Duodenal mucosa (tissue), 2 donors: ENCODE measurements around the gene WDCP.

ENCODE experiments used
- H3K27ac ChIP-seq: one replicate; pipeline ENCODE4 v1.7.0; 2013; ENCODE audit warnings: low read depth, low read length
- H3K27me3 ChIP-seq, 2 donors: one replicate each; pipeline ENCODE4 v1.7.0; 2013; ENCODE audit warnings: low read length in 2 of 2, control low read depth in 1 of 2; ENCODE audit not compliant: insufficient read depth in 2 of 2, control insufficient read depth in 1 of 2
- H3K36me3 ChIP-seq, 2 donors: one replicate each; pipeline ENCODE4 v1.7.0; 2013; ENCODE audit warnings: low read length in 2 of 2, control low read depth in 1 of 2; ENCODE audit not compliant: insufficient read depth in 2 of 2, control insufficient read depth in 1 of 2
- H3K4me1 ChIP-seq, 2 donors: one replicate each; pipeline ENCODE4 v1.7.0; 2013; ENCODE audit warnings: low read length in 2 of 2, control low read depth in 1 of 2; ENCODE audit not compliant: insufficient read depth in 2 of 2, control insufficient read depth in 1 of 2
- H3K4me3 ChIP-seq, 2 donors: one replicate each; pipeline ENCODE4 v1.7.0; 2013; ENCODE audit warnings: low read length in 2 of 2, low read depth in 1 of 2
- H3K9ac ChIP-seq, 2 donors: one replicate each; pipeline ENCODE4 v1.7.0; 2013; ENCODE audit warnings: low read length in 2 of 2, low read depth in 1 of 2
- H3K9me3 ChIP-seq, 2 donors: one replicate each; pipeline ENCODE4 v1.7.0; 2013; ENCODE audit warnings: low read length in 2 of 2, control low read depth in 1 of 2; ENCODE audit not compliant: control insufficient read depth in 1 of 2

The WDCP gene

DNA sequence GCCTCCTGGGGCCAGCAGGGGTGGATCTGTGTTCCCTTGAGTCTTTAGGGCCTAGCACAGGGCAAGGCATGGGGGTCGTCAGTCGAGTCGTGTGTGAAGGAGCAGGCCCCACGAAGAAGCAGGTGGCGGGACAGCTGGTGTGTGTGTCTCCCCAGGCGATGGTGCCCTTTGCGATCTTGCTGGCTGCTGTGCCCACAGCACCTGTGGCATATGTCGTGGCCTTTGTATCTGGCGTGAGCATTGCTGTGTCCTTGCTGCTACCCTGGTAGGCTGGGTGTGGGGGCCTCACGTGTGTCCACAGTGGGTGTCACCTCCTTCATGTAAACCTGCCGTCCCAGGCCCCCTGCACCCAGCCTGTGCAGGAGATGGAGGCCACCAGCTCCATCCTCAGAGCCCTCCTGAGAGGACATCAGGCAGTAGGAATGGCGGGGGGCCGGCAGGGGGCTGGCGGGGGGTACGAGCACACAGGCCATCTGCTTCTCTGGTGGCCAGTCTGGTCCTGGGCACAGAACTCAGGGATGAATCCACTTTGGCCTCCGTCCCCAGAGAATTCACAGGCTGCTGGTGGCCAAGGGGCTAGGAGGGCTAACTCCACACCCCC lies 24.1 kb downstream of the WDCP start:
- Histone ChIP-seq H3K27ac (no peak overlapping the region), H3K36me3 (peaks cover 5 to 9% of the 10 kb centered on the region in 2 donors), H3K4me1 (no peaks in the 10 kb centered on the region), H3K9me3 (no peaks in the 10 kb centered on the region), H3K9ac (no peak overlapping the region), H3K4me3 (no peak overlapping the region), H3K27me3 (no peaks in the 10 kb centered on the region)

DNA sequence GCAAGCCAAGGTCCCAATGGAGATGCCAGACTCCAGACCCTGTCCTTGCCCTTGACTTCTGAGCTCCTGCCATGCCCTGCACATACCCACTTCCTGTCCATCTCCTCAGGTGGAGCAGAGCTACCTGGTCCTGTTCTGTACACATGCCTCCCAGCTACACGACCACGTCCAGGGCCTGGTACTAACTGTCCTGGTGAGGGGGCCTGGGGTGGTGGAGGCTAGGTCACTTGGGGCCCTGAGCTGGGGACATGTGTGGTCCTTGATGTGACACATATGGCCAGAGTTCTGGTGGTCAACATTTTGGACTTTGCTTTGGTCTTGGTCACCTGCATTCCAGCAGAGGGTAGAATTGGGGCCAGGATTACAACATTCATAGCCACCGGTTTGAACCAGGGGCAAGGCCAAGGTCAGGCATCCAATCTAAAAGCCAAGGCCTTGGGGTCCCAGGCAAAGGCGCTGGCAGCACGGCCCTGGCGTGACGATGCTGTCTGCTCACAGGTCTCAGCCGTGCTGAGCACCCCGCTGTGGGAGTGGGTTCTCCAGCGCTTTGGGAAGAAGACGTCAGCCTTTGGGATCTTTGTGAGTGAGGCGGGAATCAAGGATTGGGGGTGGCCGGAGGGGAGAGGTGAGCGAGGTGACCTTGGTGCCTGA lies 24.7 kb downstream of the WDCP start:
- peaks cover 5 to 9% of the 10 kb centered on the region in 2 donors for H3K36me3 ChIP-seq
- no peaks in the 10 kb centered on the region for H3K4me1 ChIP-seq
- H3K9me3 ChIP-seq = no peaks in the 10 kb centered on the region
- H3K27ac ChIP-seq = no peak overlapping the region
- no peaks in the 10 kb centered on the region for H3K27me3 ChIP-seq
- H3K4me3 ChIP-seq = no peak overlapping the region
- H3K9ac ChIP-seq = no peak overlapping the region

DNA sequence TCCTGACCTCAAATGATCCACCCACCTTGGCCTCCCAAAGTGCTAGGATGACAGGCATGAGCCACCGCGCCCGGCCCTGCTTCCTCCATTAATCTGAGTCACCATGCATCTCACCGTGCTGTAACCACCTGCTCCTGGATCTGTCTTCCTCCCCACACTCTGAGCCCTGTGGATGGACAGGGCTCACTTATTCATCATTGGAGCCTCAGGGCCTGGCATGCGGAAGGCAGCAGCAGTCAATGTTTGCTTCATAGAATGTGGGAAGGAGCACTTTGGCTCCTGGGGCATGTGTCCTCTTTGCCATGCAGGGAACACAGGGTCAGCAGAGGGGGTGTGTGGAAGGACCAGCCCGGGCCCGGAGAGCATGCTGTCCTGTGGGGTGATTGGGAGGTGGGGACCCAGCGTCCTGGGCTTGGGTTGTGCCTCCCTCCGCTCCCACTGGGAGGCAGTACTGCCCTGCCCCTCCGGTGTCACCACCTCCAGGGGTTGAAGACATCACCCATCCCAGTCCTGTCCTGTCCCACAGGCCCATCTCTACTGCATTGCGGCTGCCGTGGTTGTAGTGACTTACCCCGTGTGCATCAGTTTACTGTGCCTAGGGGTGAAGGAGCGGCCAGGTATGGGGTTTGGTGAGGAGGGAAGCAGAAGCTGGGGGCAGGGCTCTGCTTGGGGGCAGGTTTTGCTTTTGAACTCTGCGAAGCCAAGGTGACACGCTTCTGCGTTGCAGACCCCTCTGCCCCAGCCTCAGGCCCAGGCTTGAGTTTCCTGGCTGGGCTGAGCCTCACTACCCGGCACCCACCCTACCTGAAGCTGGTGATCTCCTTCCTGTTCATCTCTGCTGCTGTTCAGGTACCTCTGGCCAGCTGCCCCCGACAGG lies 25.8 kb downstream of the WDCP start:
- peaks cover under 1 to 9% of the 10 kb centered on the region in 2 donors for H3K36me3 ChIP-seq
- H3K4me1 ChIP-seq = no peaks in the 10 kb centered on the region
- no peak overlapping the region for H3K9ac ChIP-seq
- H3K27ac ChIP-seq = no peak overlapping the region
- H3K4me3 ChIP-seq = no peak overlapping the region
- H3K27me3 ChIP-seq = no peaks in the 10 kb centered on the region
- no peaks in the 10 kb centered on the region for H3K9me3 ChIP-seq

DNA sequence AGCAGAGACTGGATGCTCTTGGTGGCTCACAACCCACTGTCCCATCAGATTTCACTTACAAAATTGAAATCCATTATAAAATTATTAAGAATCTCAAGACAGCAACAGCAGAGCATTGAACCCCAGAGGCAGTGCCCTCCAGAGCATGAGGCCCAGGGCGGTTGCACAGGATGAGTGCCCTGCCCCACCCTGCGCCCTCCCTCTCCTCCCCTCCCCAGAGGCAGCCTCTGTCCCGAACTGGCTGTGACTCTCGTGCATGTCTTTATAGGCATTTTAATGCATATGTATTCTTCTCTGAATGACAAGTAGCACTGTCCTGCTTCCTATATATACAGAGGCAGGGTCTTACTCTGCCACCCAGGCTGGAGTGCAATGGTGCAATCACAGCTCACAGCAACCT lies 26.9 kb downstream of the WDCP start:
- Histone ChIP-seq H3K4me1 (no peaks in the 10 kb centered on the region), H3K9me3 (no peaks in the 10 kb centered on the region), H3K27ac (no peak overlapping the region), H3K4me3 (no peak overlapping the region), H3K27me3 (no peaks in the 10 kb centered on the region), H3K9ac (no peak overlapping the region), H3K36me3 (peaks cover 0 to 9% of the 10 kb centered on the region in 2 donors)

DNA sequence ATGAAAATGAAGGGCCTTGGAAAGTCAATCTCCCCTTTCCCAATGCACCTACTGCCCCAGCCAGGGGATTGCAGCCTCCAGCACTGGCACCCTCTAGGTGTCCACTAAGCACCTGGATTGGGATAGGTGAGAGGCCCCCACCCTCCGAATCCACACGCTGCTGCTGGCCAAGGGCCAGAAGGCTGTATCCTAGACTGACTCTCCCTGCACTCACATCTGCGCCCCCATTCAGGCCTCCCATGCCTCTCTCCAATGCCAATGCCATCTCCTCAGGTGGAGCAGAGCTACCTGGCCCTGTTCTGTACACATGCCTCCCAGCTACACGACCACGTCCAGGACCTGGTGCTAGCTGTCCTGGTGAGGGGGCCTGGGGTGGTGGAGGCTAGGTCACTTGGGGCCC lies 27.5 kb downstream of the WDCP start:
- no peaks in the 10 kb centered on the region for H3K4me1 ChIP-seq
- H3K9ac ChIP-seq = no peak overlapping the region
- no peak overlapping the region for H3K27ac ChIP-seq
- no peaks in the 10 kb centered on the region for H3K9me3 ChIP-seq
- no peaks in the 10 kb centered on the region for H3K27me3 ChIP-seq
- H3K4me3 ChIP-seq = no peak overlapping the region
- peaks cover 0 to 9% of the 10 kb centered on the region in 2 donors for H3K36me3 ChIP-seq

DNA sequence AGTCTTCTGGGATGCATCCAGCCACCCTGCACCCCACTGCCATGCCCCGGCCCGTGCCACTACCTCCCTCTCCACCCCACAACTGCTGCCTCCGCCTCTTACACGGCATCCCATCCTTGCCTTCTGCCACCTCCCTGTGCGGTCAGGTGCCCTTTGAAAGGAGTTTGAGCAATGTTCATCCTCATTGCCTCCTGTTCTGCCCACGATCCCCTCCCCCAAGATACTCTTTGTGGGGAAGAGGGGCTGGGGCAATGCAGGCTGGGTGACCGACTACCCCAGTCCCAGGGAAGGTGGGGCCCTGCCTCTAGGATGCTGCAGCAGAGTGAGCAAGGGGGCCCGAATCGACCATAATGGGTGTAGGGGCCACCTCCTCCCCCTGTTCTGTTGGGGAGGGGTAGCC lies 28.9 kb downstream of the WDCP start:
- H3K27ac ChIP-seq = no peak overlapping the region
- no peaks in the 10 kb centered on the region for H3K27me3 ChIP-seq
- H3K9ac ChIP-seq = no peak overlapping the region
- H3K9me3 ChIP-seq = no peaks in the 10 kb centered on the region
- peaks cover 0 to 5% of the 10 kb centered on the region in 2 donors for H3K36me3 ChIP-seq
- H3K4me3 ChIP-seq = no peak overlapping the region
- no peaks in the 10 kb centered on the region for H3K4me1 ChIP-seq

DNA sequence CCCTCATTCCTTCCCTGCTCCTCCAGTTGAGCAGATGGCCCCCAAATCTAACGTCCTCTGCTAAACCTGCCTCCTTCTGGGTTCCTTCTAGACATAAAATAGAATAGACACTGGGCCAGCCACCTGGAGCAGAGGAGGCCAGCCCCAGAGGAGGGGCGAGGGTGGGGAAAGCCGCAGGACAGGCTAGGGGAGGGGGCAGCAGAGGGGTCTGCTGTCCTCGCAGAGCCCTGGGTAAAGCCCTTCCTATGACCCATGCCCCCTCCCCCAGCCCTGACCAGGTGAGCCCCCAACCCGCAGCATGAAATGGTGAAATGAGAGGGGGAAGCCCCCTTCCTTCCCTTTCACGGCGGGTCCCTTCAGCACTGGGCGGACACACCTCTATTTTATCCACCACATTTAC lies 29.5 kb downstream of the WDCP start:
- no peaks in the 10 kb centered on the region for H3K9me3 ChIP-seq
- H3K9ac ChIP-seq = no peak overlapping the region
- peaks cover 0 to under 1% of the 10 kb centered on the region in 2 donors for H3K36me3 ChIP-seq
- no peaks in the 10 kb centered on the region for H3K27me3 ChIP-seq
- no peaks in the 10 kb centered on the region for H3K4me1 ChIP-seq
- H3K27ac ChIP-seq = no peak overlapping the region
- no peak overlapping the region for H3K4me3 ChIP-seq

DNA sequence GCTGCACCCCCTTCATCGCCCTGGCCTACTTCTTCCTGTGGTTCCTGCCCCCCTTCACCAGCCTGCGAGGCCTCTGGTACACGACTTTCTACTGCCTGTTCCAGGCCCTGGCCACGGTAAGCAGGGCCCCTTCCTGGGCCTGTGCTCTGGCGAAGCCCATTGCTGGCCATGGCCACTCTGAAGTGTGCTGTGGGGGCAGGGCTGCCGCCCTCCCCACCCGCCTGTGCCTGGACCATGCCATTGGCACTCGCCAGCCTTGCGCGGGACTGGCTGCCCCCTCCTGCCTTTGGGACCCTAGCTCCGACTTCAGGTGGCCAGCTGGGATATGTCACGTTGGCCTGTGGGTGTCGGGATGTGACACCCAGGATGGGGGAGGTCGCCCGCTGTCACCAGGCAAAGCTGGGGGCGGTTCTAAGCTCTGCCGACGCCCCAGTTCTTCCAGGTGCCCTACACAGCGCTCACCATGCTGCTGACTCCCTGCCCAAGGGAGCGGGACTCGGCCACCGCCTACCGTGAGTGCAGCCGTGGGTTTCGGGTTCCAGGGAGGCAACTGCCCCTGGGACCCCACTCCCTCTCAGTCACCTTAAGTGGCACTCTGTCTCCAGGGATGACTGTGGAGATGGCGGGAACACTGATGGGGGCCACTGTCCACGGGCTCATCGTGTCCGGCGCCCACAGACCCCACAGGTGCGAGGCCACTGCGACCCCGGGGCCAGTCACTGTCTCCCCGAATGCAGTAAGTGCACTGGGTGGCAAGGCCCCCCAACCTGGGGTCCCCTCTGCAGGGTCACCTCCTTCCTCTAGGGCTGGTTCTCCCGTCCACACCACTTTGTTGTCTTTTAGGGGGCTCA lies 30.1 kb downstream of the WDCP start:
- H3K4me1 ChIP-seq = no peaks in the 10 kb centered on the region
- H3K27ac ChIP-seq = no peak overlapping the region
- no peaks in the 10 kb centered on the region for H3K36me3 ChIP-seq
- no peak overlapping the region for H3K9ac ChIP-seq
- no peak overlapping the region for H3K4me3 ChIP-seq
- no peaks in the 10 kb centered on the region for H3K9me3 ChIP-seq
- H3K27me3 ChIP-seq = no peaks in the 10 kb centered on the region

DNA sequence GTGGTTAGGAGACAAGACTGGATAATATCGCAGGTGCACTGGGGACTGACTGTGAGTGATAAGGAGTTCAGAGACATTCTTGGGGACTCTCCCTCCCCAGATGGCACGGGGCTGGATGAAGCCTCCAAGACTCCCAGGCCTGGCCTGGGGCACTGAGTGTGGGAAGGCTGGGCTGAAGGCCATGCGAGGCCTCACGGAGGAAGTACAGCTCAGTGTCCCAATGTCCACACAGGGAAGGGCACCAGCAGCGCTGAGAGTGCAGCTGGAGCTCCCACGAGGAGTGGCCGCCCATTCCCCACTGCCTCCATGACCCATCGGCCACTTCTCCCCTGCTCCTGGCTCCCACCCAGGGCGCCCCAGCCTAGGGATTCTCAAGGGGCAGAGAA lies 30.8 kb downstream of the WDCP start:
- Histone ChIP-seq H3K9ac (no peak overlapping the region), H3K4me3 (no peak overlapping the region), H3K27ac (no peak overlapping the region), H3K27me3 (peaks cover 3 to 5% of the 10 kb centered on the region in 2 donors), H3K36me3 (no peaks in the 10 kb centered on the region), H3K9me3 (no peaks in the 10 kb centered on the region), H3K4me1 (no peaks in the 10 kb centered on the region)
